Uterus (tissue), 4 donors: ENCODE results near the gene SNCB. TPM values are rescaled to one million over a fixed set of nuclear protein-coding genes. Genes with fewer than 3 reads are reported as not detected.

Experiments
- DNase-seq, 2 donors: peaks; one replicate each; pipeline ENCODE4 v3.0.0-alpha.2; 2019 to 2020
- H3K27ac ChIP-seq, 2 donors: fragments of 200-600 bp; sonication (generic); 1 replicate in 1 of 2; 2 replicates in 1 of 2; pipeline ENCODE4 v1.5.1; 2016 to 2018
- H3K27me3 ChIP-seq, 2 donors: fragments of 200-600 bp; sonication (generic); one replicate each; pipeline ENCODE4 v1.5.1; 2018 to 2019; ENCODE audit warnings: control low read depth in 1 of 2
- H3K36me3 ChIP-seq, 2 donors: fragments of 200-600 bp; sonication (generic); one replicate each; pipeline ENCODE4 v1.5.1; 2019; ENCODE audit warnings: control low read depth in 1 of 2
- H3K4me1 ChIP-seq, 2 donors: fragments of 200-600 bp; sonication (generic); one replicate each; pipeline ENCODE4 v1.5.1; 2018 to 2019; ENCODE audit warnings: control low read depth in 1 of 2
- H3K4me3 ChIP-seq, 2 donors: fragments of 200-600 bp; sonication (generic); 1 replicate in 1 of 2; 2 replicates in 1 of 2; pipeline ENCODE4 v1.5.1; 2018 to 2019; ENCODE audit warnings: mild to moderate bottlenecking in 1 of 2
- H3K9me3 ChIP-seq, 2 donors: fragments of 200-600 bp; sonication (generic); one replicate each; pipeline ENCODE4 v1.5.1; 2019; ENCODE audit warnings: control low read depth in 1 of 2
- POLR2A ChIP-seq, 2 donors: fragments of 450-650 bp; IDR thresholded peaks; one replicate each; pipeline ENCODE4 v1.6.1; 2016; ENCODE audit warnings: antibody characterized with exemption in 2 of 2, mild to moderate bottlenecking in 1 of 2, moderate library complexity in 1 of 2
- intact Hi-C: fragments of 100-400 bp; cut with DNase I; formaldehyde crosslinking; loops from one replicate; pipeline ENCODE4 v1.15.1; 2023; ENCODE audit warnings: low total_unique reads
- total RNA-seq, 4 donors: library from RNA; depleted of rRNA in 3 of 4; stranded (reverse); fragments of >200 nt in 3 of 4; gene quantifications; one replicate each; pipeline versions ENCODE4 v1.1.0 to v1.2.4, GENCODE V29; 2014 to 2023
- TF ChIP-seq, protein P1 (sequence below), 4 experiments: fragments of 200-600 bp in 2 of 4; fragments of 450-650 bp in 2 of 4; sonication (generic) in 2 of 4; IDR thresholded peaks; one replicate each; pipeline ENCODE4 v1.5.1; 2016 to 2019; ENCODE audit warnings: antibody characterized with exemption in 4 of 4, mild to moderate bottlenecking in 2 of 4, moderate library complexity in 1 of 4
- donor health status: DM: yes; HTN: yes; CAD: no.

Gene SNCB
- total RNA-seq, 4 donors from 2014 or later: not detected

DNA sequence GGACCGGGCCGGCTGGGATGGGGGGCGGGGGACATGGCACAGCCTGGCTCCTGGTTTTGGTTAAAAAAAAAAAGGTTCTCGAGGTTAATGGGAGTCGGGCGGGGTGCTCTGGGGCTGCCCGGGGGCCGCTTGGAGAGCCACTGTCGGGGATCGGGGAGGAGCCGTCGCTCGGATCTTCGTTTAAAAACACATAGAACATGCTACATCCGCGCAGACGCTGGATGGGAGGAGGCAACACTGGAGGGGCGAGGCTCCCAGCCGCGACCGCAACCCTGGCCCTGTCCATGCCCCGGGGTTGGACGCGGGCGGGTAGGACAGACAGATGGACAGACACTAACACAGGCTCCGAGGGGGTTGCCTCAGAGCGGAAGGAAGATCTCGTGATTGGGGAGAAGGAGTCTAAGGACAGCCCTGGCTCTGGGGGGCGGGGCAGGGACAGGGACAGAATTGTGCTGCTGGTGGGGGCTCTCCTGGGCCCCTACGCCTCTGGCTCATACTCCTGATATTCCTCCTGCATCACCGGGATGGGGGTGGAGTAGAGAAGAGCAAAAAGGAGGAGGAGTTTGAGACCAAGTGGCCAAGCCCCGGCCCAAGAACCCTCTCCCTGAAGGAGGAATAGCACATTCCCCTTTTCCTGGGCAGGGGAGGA, 9.9 kb downstream of the SNCB start:
- H3K27me3 ChIP-seq: peaks cover 15 to 34% of the 10 kb centered on the region in 2 donors
- H3K4me3 ChIP-seq: no peak overlapping the region
- intact Hi-C loops: no loop called here

GRCh38 chr5:176619569-176620332, 10.6 kb downstream of the SNCB start:
- Histone ChIP-seq H3K36me3 (no peaks in the 10 kb centered on the region), H3K4me1 (peaks cover 0 to 13% of the 10 kb centered on the region in 2 donors), H3K27me3 (peaks cover 15 to 34% of the 10 kb centered on the region in 2 donors), H3K27ac (no peak overlapping the region), H3K9me3 (no peaks in the 10 kb centered on the region), H3K4me3 (no peak overlapping the region)
- intact Hi-C loops: no loop called here
- TF ChIP-seq POLR2A (IDR thresholded peaks at IDR 0.05): no peak
- TF ChIP-seq, protein P1, sequence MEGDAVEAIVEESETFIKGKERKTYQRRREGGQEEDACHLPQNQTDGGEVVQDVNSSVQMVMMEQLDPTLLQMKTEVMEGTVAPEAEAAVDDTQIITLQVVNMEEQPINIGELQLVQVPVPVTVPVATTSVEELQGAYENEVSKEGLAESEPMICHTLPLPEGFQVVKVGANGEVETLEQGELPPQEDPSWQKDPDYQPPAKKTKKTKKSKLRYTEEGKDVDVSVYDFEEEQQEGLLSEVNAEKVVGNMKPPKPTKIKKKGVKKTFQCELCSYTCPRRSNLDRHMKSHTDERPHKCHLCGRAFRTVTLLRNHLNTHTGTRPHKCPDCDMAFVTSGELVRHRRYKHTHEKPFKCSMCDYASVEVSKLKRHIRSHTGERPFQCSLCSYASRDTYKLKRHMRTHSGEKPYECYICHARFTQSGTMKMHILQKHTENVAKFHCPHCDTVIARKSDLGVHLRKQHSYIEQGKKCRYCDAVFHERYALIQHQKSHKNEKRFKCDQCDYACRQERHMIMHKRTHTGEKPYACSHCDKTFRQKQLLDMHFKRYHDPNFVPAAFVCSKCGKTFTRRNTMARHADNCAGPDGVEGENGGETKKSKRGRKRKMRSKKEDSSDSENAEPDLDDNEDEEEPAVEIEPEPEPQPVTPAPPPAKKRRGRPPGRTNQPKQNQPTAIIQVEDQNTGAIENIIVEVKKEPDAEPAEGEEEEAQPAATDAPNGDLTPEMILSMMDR (IDR thresholded peaks at IDR 0.05): no peak
- no peak for DNase-seq

More for the DNA sequence above, 9.9 kb downstream of the SNCB start:
- H3K27ac ChIP-seq: no peak overlapping the region
- H3K9me3 ChIP-seq: no peaks in the 10 kb centered on the region
- H3K36me3 ChIP-seq: no peaks in the 10 kb centered on the region
- H3K4me1 ChIP-seq: peaks cover 0 to 13% of the 10 kb centered on the region in 2 donors
- no peak for TF ChIP-seq POLR2A (IDR thresholded peaks at IDR 0.05)
- TF ChIP-seq, protein P1 (IDR thresholded peaks at IDR 0.05): no peak
- no peak for DNase-seq

DNA sequence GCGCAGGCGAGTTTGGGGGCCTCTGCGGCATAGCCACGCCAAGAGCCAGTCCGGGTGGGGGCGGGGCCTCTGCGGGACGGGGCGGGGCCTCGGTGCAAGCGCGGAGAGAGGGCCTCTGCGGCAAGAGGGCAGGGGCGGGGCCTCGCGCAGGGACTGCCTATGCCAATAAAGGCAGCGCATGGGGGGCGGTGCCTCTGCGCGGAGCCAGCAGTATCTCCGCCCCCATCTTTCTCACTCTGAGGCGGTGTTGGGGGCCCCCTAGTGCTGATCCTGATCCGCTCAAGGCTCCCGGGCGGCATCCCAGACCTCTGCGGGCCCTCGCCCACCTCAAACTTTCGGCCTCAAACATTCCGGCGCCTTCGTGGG, 11.1 kb downstream of the SNCB start:
- Histone ChIP-seq H3K4me3 (no peak overlapping the region), H3K27ac (no peak overlapping the region), H3K4me1 (peaks cover 0 to 13% of the 10 kb centered on the region in 2 donors), H3K9me3 (no peaks in the 10 kb centered on the region), H3K27me3 (peaks cover 15 to 34% of the 10 kb centered on the region in 2 donors), H3K36me3 (no peaks in the 10 kb centered on the region)
- TF ChIP-seq POLR2A (IDR thresholded peaks at IDR 0.05): no peak
- TF ChIP-seq, protein P1 (IDR thresholded peaks at IDR 0.05): no peak
- intact Hi-C loops: no loop called here
- no peak for DNase-seq

DNA sequence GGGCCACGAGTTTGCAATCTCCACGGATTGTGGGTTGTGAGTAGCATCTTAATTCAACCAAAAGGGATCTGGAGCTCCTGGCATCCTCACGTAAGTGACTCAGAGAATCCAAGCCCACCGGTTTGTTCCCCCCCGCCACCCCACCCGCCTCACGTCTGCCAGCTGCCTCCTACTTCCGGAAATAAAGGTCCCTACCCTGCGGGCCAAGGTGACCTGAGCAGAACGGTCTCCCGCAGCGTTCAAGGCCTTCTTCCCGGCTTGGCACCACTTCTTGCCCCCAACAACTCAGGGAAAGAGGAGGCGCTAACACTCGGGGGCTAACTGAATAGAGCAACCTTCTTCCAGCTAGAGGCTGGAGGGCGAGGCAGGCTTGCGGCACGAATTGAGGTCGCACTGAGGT, 11.6 kb downstream of the SNCB start:
- TF ChIP-seq, protein P1 (IDR thresholded peaks at IDR 0.05): no peak
- no peak for TF ChIP-seq POLR2A (IDR thresholded peaks at IDR 0.05)
- intact Hi-C loops: no loop called here
- H3K36me3 ChIP-seq: no peaks in the 10 kb centered on the region
- peaks cover 15 to 34% of the 10 kb centered on the region in 2 donors for H3K27me3 ChIP-seq
- peaks cover 0 to 13% of the 10 kb centered on the region in 2 donors for H3K4me1 ChIP-seq
- DNase-seq: no peak
- H3K9me3 ChIP-seq: no peaks in the 10 kb centered on the region
- H3K4me3 ChIP-seq: no peak overlapping the region
- no peak overlapping the region for H3K27ac ChIP-seq

- peaks cover 0 to 13% of the 10 kb centered on the region in 2 donors for H3K4me1 ChIP-seq
- H3K36me3 ChIP-seq: no peaks in the 10 kb centered on the region
- H3K27ac ChIP-seq: no peak overlapping the region
- peaks cover 15 to 34% of the 10 kb centered on the region in 2 donors for H3K27me3 ChIP-seq
- intact Hi-C loops: no loop called here
- no peaks in the 10 kb centered on the region for H3K9me3 ChIP-seq
- no peak overlapping the region for H3K4me3 ChIP-seq
- TF ChIP-seq, protein P1 (IDR thresholded peaks at IDR 0.05): no peak
- TF ChIP-seq POLR2A (IDR thresholded peaks at IDR 0.05): no peak
- no peak for DNase-seq
Measured at GRCh38 chr5:176616511-176616910, 13.8 kb downstream of the SNCB start.
